PFSK-1 (cell line): ENCODE measurements around the gene CERS3.

Experiments
- FOXP2 ChIP-seq: optimal IDR thresholded peaks from 2 replicates; pipeline ENCODE3; 2011; ENCODE audit warnings: borderline replicate concordance, control low read depth, inconsistent platforms; ENCODE audit not compliant: insufficient read depth; ENCODE audit errors: extremely low read length, extremely low read depth
- POLR2AphosphoS5 ChIP-seq: IDR thresholded peaks from 2 replicates; pipeline ENCODE4 v1.6.1; 2012; ENCODE audit warnings: low read depth, mild to moderate bottlenecking, control low read depth, low read length, moderate library complexity
- SIN3A ChIP-seq: IDR thresholded peaks from 2 replicates; pipeline ENCODE4 v1.6.1; 2012; ENCODE audit warnings: mild to moderate bottlenecking, low read length, moderate library complexity, borderline replicate concordance; ENCODE audit not compliant: insufficient read depth
- TAF1 ChIP-seq: IDR thresholded peaks from 2 replicates; pipeline ENCODE4 v1.6.1; 2012; ENCODE audit warnings: low read length, control low read depth, borderline replicate concordance; ENCODE audit not compliant: insufficient read depth
- TF ChIP-seq, protein P1 (sequence below), 2 experiments: IDR thresholded peaks; 2 replicates each; pipeline versions ENCODE4 v1.6.1 to v1.8.0; 2011 to 2012; ENCODE audit warnings: low read depth in 2 of 2, low read length in 2 of 2, control low read depth in 1 of 2, inconsistent platforms in 1 of 2, mild to moderate bottlenecking in 1 of 2, moderate library complexity in 1 of 2; ENCODE audit not compliant: insufficient read depth in 1 of 2

Gene CERS3

GRCh38 chr15:100471933-100472332 lies 56.8 kb downstream of the CERS3 start:
- TF ChIP-seq, protein P1, sequence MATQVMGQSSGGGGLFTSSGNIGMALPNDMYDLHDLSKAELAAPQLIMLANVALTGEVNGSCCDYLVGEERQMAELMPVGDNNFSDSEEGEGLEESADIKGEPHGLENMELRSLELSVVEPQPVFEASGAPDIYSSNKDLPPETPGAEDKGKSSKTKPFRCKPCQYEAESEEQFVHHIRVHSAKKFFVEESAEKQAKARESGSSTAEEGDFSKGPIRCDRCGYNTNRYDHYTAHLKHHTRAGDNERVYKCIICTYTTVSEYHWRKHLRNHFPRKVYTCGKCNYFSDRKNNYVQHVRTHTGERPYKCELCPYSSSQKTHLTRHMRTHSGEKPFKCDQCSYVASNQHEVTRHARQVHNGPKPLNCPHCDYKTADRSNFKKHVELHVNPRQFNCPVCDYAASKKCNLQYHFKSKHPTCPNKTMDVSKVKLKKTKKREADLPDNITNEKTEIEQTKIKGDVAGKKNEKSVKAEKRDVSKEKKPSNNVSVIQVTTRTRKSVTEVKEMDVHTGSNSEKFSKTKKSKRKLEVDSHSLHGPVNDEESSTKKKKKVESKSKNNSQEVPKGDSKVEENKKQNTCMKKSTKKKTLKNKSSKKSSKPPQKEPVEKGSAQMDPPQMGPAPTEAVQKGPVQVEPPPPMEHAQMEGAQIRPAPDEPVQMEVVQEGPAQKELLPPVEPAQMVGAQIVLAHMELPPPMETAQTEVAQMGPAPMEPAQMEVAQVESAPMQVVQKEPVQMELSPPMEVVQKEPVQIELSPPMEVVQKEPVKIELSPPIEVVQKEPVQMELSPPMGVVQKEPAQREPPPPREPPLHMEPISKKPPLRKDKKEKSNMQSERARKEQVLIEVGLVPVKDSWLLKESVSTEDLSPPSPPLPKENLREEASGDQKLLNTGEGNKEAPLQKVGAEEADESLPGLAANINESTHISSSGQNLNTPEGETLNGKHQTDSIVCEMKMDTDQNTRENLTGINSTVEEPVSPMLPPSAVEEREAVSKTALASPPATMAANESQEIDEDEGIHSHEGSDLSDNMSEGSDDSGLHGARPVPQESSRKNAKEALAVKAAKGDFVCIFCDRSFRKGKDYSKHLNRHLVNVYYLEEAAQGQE (IDR thresholded peaks at IDR 0.05; ENCODE audit: insufficient read depth in 1 of 2, low read depth in 2 of 2, low read length in 2 of 2): no peak
- TF ChIP-seq FOXP2: no peak

DNA sequence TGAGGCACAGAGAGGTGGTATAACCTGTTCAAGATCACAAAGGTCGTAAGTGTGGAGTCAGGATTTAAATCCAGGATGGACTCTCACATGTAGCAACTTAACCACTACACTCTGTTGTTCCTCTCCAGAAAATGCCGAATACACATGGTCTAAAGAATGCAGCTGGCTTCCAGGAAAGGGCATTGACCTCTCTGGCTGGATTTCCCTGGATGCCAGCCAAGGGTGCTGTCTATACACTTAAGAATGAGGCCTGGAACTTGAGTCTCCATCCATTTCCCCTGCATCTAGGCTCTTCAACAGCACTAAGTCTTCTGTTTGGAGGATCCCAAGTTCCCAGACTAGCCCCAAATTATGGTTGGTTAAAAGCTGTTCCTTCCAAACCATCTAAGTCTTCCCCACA lies 60.5 kb downstream of the CERS3 start:
- no peak for TF ChIP-seq FOXP2
- TF ChIP-seq POLR2AphosphoS5: no peak
- TF ChIP-seq, protein P1 (IDR thresholded peaks at IDR 0.05; ENCODE audit: insufficient read depth in 1 of 2, low read depth in 2 of 2, low read length in 2 of 2): no peak
- TF ChIP-seq SIN3A: no peak
- TF ChIP-seq TAF1: no peak

DNA sequence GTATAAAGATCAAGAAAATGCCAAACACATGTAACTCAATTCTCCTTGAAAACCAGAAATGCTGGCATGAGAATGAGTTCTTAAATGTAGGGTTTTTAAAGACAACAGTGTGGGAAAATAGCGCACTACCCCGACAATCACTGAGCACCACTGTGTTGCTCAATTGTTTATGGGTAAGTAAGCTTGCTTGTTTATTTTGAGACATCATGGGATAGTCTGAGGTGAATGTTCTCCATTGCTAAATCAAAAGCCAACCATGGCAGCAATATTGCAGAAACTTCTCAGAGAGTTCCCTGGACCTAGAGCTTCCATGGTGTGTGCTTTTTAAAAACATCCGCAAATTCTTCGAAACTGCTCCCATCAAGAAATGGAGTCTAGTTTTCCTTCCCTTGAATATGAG lies 62.7 kb downstream of the CERS3 start:
- TF ChIP-seq, protein P1 (IDR thresholded peaks at IDR 0.05; ENCODE audit: insufficient read depth in 1 of 2, low read depth in 2 of 2, low read length in 2 of 2): no peak
- TF ChIP-seq POLR2AphosphoS5: no peak
- TF ChIP-seq SIN3A: no peak
- TF ChIP-seq TAF1: no peak
- no peak for TF ChIP-seq FOXP2

DNA sequence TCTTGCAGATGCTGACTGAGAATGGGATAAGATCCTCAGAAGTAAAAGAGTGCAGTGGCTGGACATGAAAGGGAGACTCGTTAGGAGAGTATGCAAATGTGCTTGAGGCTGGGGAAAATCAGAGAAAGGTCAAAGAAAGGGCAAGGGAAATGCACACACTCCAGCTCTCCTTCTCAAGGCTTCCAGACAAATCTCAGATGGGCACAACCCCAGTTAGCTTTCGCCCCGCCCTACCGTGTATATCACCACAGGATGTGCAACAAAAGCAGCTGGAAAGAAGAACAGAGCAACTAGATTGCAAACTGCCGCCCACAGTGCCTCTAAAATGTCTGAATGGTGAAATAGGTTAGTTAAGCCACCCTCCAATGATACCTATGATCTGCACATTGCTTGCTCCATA lies 63.9 kb downstream of the CERS3 start:
- TF ChIP-seq, protein P1 (IDR thresholded peaks at IDR 0.05; ENCODE audit: insufficient read depth in 1 of 2, low read depth in 2 of 2, low read length in 2 of 2): no peak
- TF ChIP-seq TAF1 (no peak), FOXP2 (no peak), POLR2AphosphoS5 (no peak), SIN3A (no peak)

DNA sequence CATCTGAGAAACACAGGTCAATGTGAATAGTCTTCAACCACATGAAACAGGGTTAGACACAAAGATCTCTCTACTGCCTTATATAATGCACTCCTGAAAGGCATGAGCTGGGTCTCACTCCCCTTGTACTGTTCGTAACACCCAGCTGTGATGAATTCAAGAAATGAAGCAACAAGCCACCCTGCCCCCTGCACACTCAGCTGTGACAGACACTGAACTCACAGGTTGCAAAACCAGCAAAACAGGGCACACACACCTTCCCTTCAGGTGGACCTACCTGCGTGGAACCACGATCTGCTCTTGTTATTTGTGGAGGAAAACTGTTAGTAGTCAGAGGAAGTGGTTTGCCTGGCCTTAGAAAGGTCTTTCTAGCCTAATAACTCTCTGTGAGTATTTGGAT lies 64.5 kb downstream of the CERS3 start:
- TF ChIP-seq FOXP2 (no peak), TAF1 (no peak), POLR2AphosphoS5 (no peak), SIN3A (no peak)
- TF ChIP-seq, protein P1 (IDR thresholded peaks at IDR 0.05; ENCODE audit: insufficient read depth in 1 of 2, low read depth in 2 of 2, low read length in 2 of 2): no peak
